Measurements from ENCODE around the gene NCK2.

NCK2 gene

DNA sequence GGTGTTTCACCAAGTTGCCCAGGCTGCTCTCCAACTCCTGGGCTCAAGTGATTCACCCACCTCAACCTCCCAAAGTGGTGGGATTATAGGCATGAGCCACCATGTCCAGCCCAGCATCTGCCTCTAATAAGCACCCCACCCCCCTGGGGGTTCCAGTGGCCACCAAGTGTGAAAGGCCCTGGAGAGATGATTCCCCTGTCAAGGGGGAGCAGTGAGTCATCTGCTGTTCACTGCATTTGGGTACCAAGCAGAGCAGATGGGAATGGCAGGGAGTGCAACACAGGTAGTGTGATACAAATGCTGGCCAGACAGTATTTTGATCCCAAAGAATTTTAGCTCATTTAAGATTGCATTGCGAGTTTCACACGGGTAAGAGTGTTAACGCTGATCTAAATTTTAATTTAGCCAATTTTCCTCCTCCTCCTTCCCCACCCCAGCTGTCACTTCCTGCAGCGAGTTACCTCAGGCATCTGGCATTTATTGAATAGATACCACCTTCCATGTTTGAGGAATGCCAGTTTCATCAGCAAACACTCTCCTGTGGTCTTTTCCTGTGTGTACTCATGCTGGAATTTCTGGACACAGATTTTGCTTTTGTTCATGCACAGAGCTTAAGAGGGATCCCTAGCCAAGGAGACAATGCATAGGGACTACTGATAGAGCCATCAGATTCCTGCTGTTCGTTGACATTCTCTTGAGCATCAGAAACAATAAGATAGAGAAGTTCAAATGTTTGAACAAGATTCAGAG lies 32.4 kb upstream of the NCK2 start:
- Histone ChIP-seq H3K4me1 (ENCODE audit: low read length) (peaks cover 52% of the 10 kb centered on the region), H3K4me3 (ENCODE audit: low read length) (peak overlapping the region; percentile 36; the same call in 1 of the 2 replicates), H3K9me2 (replicated peaks; ENCODE audit: insufficient read depth, low read length) (no peaks in the 10 kb centered on the region), H3K4me2 (ENCODE audit: low read depth, low read length) (peak overlapping the region; percentile 77), H3K9ac (ENCODE audit: low read length) (peak overlapping the region; percentile 67), H4K20me1 (ENCODE audit: insufficient read depth, low read length) (no peaks in the 10 kb centered on the region), H3K27ac (ENCODE audit: low read length) (peak overlapping the region; percentile 95), H3K27me3 (replicated peaks; ENCODE audit: insufficient read depth, low read length) (no peaks in the 10 kb centered on the region), H3K9me3 (replicated peaks; ENCODE audit: insufficient read depth, low read length) (no peaks in the 10 kb centered on the region), H3K36me3 (replicated peaks; ENCODE audit: insufficient read depth, low read length) (no peaks in the 10 kb centered on the region), H3F3A (ENCODE audit: insufficient read depth, low read length) (peaks cover 36% of the 10 kb centered on the region), H3K79me2 (ENCODE audit: low read length) (no peaks in the 10 kb centered on the region), H2AFZ (ENCODE audit: low read length) (peak overlapping the region; percentile 37; the same call in 1 of the 2 replicates)
- no peak for DNase-seq
- no peak for TF ChIP-seq EZH2 (optimal IDR thresholded peaks at IDR 0.05; ENCODE audit: low read depth, low read length)
- TF ChIP-seq EZH2phosphoT487 (IDR thresholded peaks at IDR 0.05; ENCODE audit: low read length) = no peak
- TF ChIP-seq, protein P1, sequence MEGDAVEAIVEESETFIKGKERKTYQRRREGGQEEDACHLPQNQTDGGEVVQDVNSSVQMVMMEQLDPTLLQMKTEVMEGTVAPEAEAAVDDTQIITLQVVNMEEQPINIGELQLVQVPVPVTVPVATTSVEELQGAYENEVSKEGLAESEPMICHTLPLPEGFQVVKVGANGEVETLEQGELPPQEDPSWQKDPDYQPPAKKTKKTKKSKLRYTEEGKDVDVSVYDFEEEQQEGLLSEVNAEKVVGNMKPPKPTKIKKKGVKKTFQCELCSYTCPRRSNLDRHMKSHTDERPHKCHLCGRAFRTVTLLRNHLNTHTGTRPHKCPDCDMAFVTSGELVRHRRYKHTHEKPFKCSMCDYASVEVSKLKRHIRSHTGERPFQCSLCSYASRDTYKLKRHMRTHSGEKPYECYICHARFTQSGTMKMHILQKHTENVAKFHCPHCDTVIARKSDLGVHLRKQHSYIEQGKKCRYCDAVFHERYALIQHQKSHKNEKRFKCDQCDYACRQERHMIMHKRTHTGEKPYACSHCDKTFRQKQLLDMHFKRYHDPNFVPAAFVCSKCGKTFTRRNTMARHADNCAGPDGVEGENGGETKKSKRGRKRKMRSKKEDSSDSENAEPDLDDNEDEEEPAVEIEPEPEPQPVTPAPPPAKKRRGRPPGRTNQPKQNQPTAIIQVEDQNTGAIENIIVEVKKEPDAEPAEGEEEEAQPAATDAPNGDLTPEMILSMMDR (IDR thresholded peaks at IDR 0.05; ENCODE audit: low read length) = no peak

DNA sequence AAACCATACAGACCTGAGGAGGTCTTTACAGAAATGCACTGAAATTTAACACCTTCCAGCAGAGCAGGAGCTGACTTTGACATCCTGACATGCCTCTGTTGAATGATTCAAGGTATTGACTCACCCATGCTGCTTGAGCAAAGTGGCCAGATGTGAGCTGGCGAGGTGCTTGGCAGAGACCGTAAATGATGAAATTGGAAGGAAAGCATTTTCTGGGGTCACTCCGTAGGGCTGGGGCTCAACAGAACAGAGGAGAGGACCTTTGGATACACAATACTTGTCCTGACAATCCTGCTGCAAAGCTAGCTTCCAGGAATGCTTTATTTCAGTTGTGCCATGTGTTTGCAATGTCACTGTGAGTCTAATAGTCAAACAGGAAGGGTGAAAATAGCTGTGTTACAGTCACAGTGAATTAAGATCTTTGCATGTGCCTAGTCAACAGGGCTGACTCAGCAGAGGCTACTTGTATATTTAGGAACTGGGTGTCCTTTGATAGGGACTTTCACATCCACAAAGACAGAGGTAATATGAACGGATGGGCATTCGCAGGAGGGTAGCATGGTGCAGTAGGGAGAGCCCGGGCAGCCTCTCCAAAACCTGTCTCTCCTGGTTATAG lies 31.6 kb upstream of the NCK2 start:
- no peaks in the 10 kb centered on the region for H3K27me3 ChIP-seq (replicated peaks; ENCODE audit: insufficient read depth, low read length)
- peaks cover 36% of the 10 kb centered on the region for H3F3A ChIP-seq (ENCODE audit: insufficient read depth, low read length)
- H4K20me1 ChIP-seq (ENCODE audit: insufficient read depth, low read length) = no peaks in the 10 kb centered on the region
- peak overlapping the region; percentile 67 for H3K9ac ChIP-seq (ENCODE audit: low read length)
- H3K9me3 ChIP-seq (replicated peaks; ENCODE audit: insufficient read depth, low read length) = no peaks in the 10 kb centered on the region
- no peaks in the 10 kb centered on the region for H3K79me2 ChIP-seq (ENCODE audit: low read length)
- peak; percentile 97 for DNase-seq
- peaks cover 59% of the 10 kb centered on the region for H3K4me1 ChIP-seq (ENCODE audit: low read length)
- no peak for TF ChIP-seq EZH2phosphoT487 (IDR thresholded peaks at IDR 0.05; ENCODE audit: low read length)
- TF ChIP-seq EZH2 (optimal IDR thresholded peaks at IDR 0.05; ENCODE audit: low read depth, low read length) = no peak
- TF ChIP-seq, protein P1 (IDR thresholded peaks at IDR 0.05; ENCODE audit: low read length) = no peak
- H2AFZ ChIP-seq (ENCODE audit: low read length) = peak overlapping the region; percentile 37
- peak overlapping the region; percentile 95 for H3K27ac ChIP-seq (ENCODE audit: low read length)
- no peaks in the 10 kb centered on the region for H3K36me3 ChIP-seq (replicated peaks; ENCODE audit: insufficient read depth, low read length)
- peak overlapping the region; percentile 36 for H3K4me3 ChIP-seq (ENCODE audit: low read length)
- H3K4me2 ChIP-seq (ENCODE audit: low read depth, low read length) = peak overlapping the region; percentile 77
- no peaks in the 10 kb centered on the region for H3K9me2 ChIP-seq (replicated peaks; ENCODE audit: insufficient read depth, low read length)

DNA sequence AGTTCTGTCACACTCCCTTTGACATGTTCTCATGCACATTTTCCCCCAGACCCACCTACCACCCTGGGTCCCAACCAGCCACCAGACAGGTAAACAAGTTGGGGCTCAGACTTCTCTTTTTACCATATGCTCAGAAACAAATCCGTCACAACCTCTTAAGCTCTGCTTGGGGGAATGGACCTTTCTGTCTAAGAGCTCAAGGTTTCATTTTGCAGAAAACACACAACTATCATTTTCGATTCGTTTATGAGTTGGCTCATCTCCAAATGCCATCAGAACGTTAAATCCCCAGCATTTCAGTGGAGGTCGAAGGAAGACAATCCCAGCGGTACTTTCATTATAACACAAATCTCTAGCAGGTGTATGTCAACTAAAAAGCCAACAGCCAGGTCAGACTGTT lies 30.6 kb upstream of the NCK2 start:
- Histone ChIP-seq H3K27me3 (replicated peaks; ENCODE audit: insufficient read depth, low read length) (no peaks in the 10 kb centered on the region), H3K9me3 (replicated peaks; ENCODE audit: insufficient read depth, low read length) (no peaks in the 10 kb centered on the region), H2AFZ (ENCODE audit: low read length) (peak overlapping the region; percentile 37), H3K79me2 (ENCODE audit: low read length) (no peaks in the 10 kb centered on the region), H3K4me3 (ENCODE audit: low read length) (peak overlapping the region; percentile 36), H4K20me1 (ENCODE audit: insufficient read depth, low read length) (no peaks in the 10 kb centered on the region), H3K27ac (ENCODE audit: low read length) (peak overlapping the region; percentile 95), H3K9ac (ENCODE audit: low read length) (peak overlapping the region; percentile 67), H3K9me2 (replicated peaks; ENCODE audit: insufficient read depth, low read length) (no peaks in the 10 kb centered on the region), H3K36me3 (replicated peaks; ENCODE audit: insufficient read depth, low read length) (no peaks in the 10 kb centered on the region), H3K4me1 (ENCODE audit: low read length) (peaks cover 48% of the 10 kb centered on the region), H3F3A (ENCODE audit: insufficient read depth, low read length) (peaks cover 30% of the 10 kb centered on the region), H3K4me2 (ENCODE audit: low read depth, low read length) (peak overlapping the region; percentile 77)
- peak; percentile 91 for DNase-seq
- TF ChIP-seq EZH2 (optimal IDR thresholded peaks at IDR 0.05; ENCODE audit: low read depth, low read length) = no peak
- TF ChIP-seq, protein P1 (IDR thresholded peaks at IDR 0.05; ENCODE audit: low read length) = no peak
- TF ChIP-seq EZH2phosphoT487 (IDR thresholded peaks at IDR 0.05; ENCODE audit: low read length) = no peak

Measured in MM.1S (cell line).